Measurements from ENCODE around the gene KREMEN1.

The KREMEN1 gene

DNA sequence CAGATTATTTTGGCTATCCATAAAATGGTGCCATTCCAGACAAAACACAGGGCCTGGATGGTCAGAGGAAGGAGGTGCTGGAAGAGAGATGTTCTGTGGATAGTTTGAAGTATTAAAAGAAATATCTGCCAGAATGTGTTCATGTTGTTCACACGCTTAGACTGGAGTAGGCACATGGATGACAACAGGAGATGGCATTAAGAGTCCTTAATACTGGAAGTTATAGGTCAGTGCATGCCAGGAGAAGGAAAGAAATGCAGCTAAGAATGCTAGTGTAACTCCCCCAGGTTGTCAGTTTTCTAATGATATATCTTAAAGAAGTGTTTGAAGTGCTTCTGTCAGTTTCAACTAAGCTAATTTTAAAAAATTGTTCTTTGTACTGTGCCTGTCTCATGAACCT is 20.2 kb downstream of the KREMEN1 start:
- H3K36me3 ChIP-seq (replicated peaks; ENCODE audit: insufficient read depth, low read length), result no peaks in the 10 kb centered on the region
- H3K9me2 ChIP-seq (replicated peaks; ENCODE audit: insufficient read depth, low read length), result no peaks in the 10 kb centered on the region
- H3F3A ChIP-seq (ENCODE audit: insufficient read depth, low read length), result no peaks in the 10 kb centered on the region
- no peaks in the 10 kb centered on the region for H3K79me2 ChIP-seq (ENCODE audit: low read length)
- no peaks in the 10 kb centered on the region for H3K9me3 ChIP-seq (replicated peaks; ENCODE audit: insufficient read depth, low read length)
- no peak overlapping the region for H3K4me3 ChIP-seq (ENCODE audit: low read length)
- no peak for DNase-seq
- no peak overlapping the region for H3K9ac ChIP-seq (ENCODE audit: low read length)
- H4K20me1 ChIP-seq (ENCODE audit: insufficient read depth, low read length), result no peaks in the 10 kb centered on the region
- H3K4me1 ChIP-seq (ENCODE audit: low read length), result no peaks in the 10 kb centered on the region
- H2AFZ ChIP-seq (ENCODE audit: low read length), result no peak overlapping the region
- no peak overlapping the region for H3K4me2 ChIP-seq (ENCODE audit: low read depth, low read length)
- no peaks in the 10 kb centered on the region for H3K27me3 ChIP-seq (replicated peaks; ENCODE audit: insufficient read depth, low read length)
- no peak for TF ChIP-seq EZH2phosphoT487 (IDR thresholded peaks at IDR 0.05; ENCODE audit: low read length)
- H3K27ac ChIP-seq (ENCODE audit: low read length), result no peak overlapping the region

- no peak overlapping the region for H3K27ac ChIP-seq (ENCODE audit: low read length)
These were observed 20.9 kb downstream of the KREMEN1 start for GRCh38 chr22:29093501-29094300.

DNA sequence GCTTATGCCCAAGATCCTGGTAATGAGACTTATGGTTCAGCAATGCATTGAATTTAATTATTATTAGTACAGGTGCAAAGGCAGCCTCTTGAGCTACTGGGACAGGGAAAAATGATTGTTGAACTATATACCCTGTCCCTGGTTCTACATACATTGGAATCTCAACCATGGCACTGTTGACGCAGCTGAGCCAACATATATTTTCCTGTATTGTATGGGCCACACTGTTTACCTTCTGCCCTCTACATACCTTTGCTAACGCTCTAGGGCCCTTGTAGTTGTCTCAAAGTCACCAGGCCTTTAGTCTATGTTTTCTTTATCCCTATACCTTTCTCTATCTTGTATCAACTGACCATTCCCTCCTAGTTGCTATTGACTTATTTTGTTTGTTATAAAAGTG is 22.6 kb downstream of the KREMEN1 start:
- H3K36me3 ChIP-seq (replicated peaks; ENCODE audit: insufficient read depth, low read length), result no peaks in the 10 kb centered on the region
- no peak overlapping the region for H3K4me3 ChIP-seq (ENCODE audit: low read length)
- H3K9me2 ChIP-seq (replicated peaks; ENCODE audit: insufficient read depth, low read length), result no peaks in the 10 kb centered on the region
- H3K4me2 ChIP-seq (ENCODE audit: low read depth, low read length), result no peak overlapping the region
- H3K79me2 ChIP-seq (ENCODE audit: low read length), result no peaks in the 10 kb centered on the region
- no peaks in the 10 kb centered on the region for H3K9me3 ChIP-seq (replicated peaks; ENCODE audit: insufficient read depth, low read length)
- TF ChIP-seq CTCF (IDR thresholded peaks at IDR 0.05; ENCODE audit: low read length) (no peak), EZH2phosphoT487 (IDR thresholded peaks at IDR 0.05; ENCODE audit: low read length) (no peak), EZH2 (optimal IDR thresholded peaks at IDR 0.05; ENCODE audit: low read depth, low read length) (no peak)
- H3K9ac ChIP-seq (ENCODE audit: low read length), result no peak overlapping the region
- no peaks in the 10 kb centered on the region for H4K20me1 ChIP-seq (ENCODE audit: insufficient read depth, low read length)
- no peaks in the 10 kb centered on the region for H3K4me1 ChIP-seq (ENCODE audit: low read length)
- H3K27me3 ChIP-seq (replicated peaks; ENCODE audit: insufficient read depth, low read length), result no peaks in the 10 kb centered on the region
- H2AFZ ChIP-seq (ENCODE audit: low read length), result no peak overlapping the region
- H3F3A ChIP-seq (ENCODE audit: insufficient read depth, low read length), result no peaks in the 10 kb centered on the region
- DNase-seq, result no peak
- H3K27ac ChIP-seq (ENCODE audit: low read length), result no peak overlapping the region

More at GRCh38 chr22:29093501-29094300, 20.9 kb downstream of the KREMEN1 start:
- Histone ChIP-seq H4K20me1 (ENCODE audit: insufficient read depth, low read length) (no peaks in the 10 kb centered on the region), H3K4me1 (ENCODE audit: low read length) (no peaks in the 10 kb centered on the region), H3K27me3 (replicated peaks; ENCODE audit: insufficient read depth, low read length) (no peaks in the 10 kb centered on the region), H3K9me2 (replicated peaks; ENCODE audit: insufficient read depth, low read length) (no peaks in the 10 kb centered on the region), H3K79me2 (ENCODE audit: low read length) (no peaks in the 10 kb centered on the region), H3K4me2 (ENCODE audit: low read depth, low read length) (no peak overlapping the region), H3F3A (ENCODE audit: insufficient read depth, low read length) (no peaks in the 10 kb centered on the region), H3K9ac (ENCODE audit: low read length) (no peak overlapping the region), H2AFZ (ENCODE audit: low read length) (no peak overlapping the region), H3K9me3 (replicated peaks; ENCODE audit: insufficient read depth, low read length) (no peaks in the 10 kb centered on the region), H3K4me3 (ENCODE audit: low read length) (no peak overlapping the region), H3K36me3 (replicated peaks; ENCODE audit: insufficient read depth, low read length) (no peaks in the 10 kb centered on the region)
- TF ChIP-seq EZH2phosphoT487 (IDR thresholded peaks at IDR 0.05; ENCODE audit: low read length), result no peak
- no peak for TF ChIP-seq CTCF (IDR thresholded peaks at IDR 0.05; ENCODE audit: low read length)
- no peak for TF ChIP-seq EZH2 (optimal IDR thresholded peaks at IDR 0.05; ENCODE audit: low read depth, low read length)
- no peak for DNase-seq

All from MM.1S (cell line).